Loucy (cell line): ENCODE results near the gene KLF6.

Experiments
- EZH2phosphoT487 ChIP-seq: fragments of 200-600 bp; IDR thresholded peaks from 2 replicates; pipeline ENCODE4 v1.6.1; 2018; ENCODE audit warnings: antibody characterized with exemption, mild to moderate bottlenecking, moderate library complexity, borderline replicate concordance
- TF ChIP-seq, protein P1 (sequence below): fragments of 200-600 bp; sonication (generic); conservative IDR thresholded peaks from 2 replicates; pipeline ENCODE4 v1.5.1; 2014; ENCODE audit warnings: mild to moderate bottlenecking, antibody characterized with exemption, low read length

DNA sequence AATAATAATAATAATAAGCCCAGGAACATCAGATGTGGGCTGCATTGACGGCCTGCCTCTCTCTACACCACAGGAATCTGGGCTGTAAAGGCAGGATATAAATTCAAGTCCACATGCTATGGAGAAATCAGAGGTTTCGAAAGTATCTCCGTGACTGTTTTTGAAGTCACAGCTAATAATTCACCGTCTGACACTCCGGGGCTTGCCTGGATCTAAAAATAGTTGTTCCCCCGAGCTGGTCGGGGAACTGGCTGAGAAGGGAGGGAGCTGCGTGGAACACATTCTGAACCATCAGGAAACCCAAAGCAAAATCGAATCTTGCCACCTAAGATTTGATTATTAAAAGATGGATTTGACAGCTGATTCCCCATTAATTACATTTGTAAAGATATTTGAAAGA is 35.4 kb downstream of the KLF6 start:
- TF ChIP-seq, protein P1, sequence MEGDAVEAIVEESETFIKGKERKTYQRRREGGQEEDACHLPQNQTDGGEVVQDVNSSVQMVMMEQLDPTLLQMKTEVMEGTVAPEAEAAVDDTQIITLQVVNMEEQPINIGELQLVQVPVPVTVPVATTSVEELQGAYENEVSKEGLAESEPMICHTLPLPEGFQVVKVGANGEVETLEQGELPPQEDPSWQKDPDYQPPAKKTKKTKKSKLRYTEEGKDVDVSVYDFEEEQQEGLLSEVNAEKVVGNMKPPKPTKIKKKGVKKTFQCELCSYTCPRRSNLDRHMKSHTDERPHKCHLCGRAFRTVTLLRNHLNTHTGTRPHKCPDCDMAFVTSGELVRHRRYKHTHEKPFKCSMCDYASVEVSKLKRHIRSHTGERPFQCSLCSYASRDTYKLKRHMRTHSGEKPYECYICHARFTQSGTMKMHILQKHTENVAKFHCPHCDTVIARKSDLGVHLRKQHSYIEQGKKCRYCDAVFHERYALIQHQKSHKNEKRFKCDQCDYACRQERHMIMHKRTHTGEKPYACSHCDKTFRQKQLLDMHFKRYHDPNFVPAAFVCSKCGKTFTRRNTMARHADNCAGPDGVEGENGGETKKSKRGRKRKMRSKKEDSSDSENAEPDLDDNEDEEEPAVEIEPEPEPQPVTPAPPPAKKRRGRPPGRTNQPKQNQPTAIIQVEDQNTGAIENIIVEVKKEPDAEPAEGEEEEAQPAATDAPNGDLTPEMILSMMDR, result no peak
- no peak for TF ChIP-seq EZH2phosphoT487
